Right atrium auricular region (tissue), 2 donors: ENCODE data around the gene PGM1. TPM values are rescaled to one million over a fixed set of nuclear protein-coding genes. Genes with fewer than 3 reads are reported as not detected.

Experiments used
- DNase-seq: peaks from one replicate; pipeline ENCODE4 v3.0.0-alpha.2; 2019; ENCODE audit warnings: low spot score
- H3K27ac ChIP-seq, 2 donors: fragments of 200-600 bp; sonication (generic); 1 replicate in 1 of 2; 2 replicates in 1 of 2; pipeline ENCODE4 v1.5.1; 2016 to 2019
- H3K27me3 ChIP-seq, 2 donors: fragments of 200-600 bp; sonication (generic); one replicate each; pipeline versions ENCODE4 v1.5.1 to v1.6.0; 2017 to 2019
- H3K36me3 ChIP-seq: fragments of 200-600 bp; sonication (generic); one replicate; pipeline ENCODE4 v1.5.1; 2016
- H3K4me1 ChIP-seq, 2 donors: fragments of 200-600 bp; sonication (generic); one replicate each; pipeline versions ENCODE4 v1.5.1 to v1.6.0; 2017 to 2019
- H3K4me3 ChIP-seq, 2 donors: fragments of 200-600 bp; sonication (generic); 1 replicate in 1 of 2; 2 replicates in 1 of 2; pipeline ENCODE4 v1.5.1; 2017 to 2019; ENCODE audit warnings: mild to moderate bottlenecking in 1 of 2, moderate library complexity in 1 of 2
- H3K9me3 ChIP-seq, 2 donors: fragments of 200-600 bp; sonication (generic); one replicate each; pipeline ENCODE4 v1.5.1; 2019
- total RNA-seq, 2 donors: library from RNA; depleted of rRNA; stranded (reverse); fragments of >200 nt; gene quantifications; one replicate each; pipeline ENCODE4 v1.1.0, GENCODE V29; 2016
- TF ChIP-seq, protein P1 (sequence below), 2 donors: fragments of 200-600 bp; sonication (generic); IDR thresholded peaks; one replicate each; pipeline ENCODE4 v1.5.1; 2019; ENCODE audit warnings: antibody characterized with exemption in 2 of 2

PGM1 gene
- total RNA-seq, 2 donors from 2014 or later = 171 to 258 TPM

GRCh38 chr1:63555480-63555879 is 37.7 kb upstream of the PGM1 start:
- H3K27me3 ChIP-seq = no peaks in the 10 kb centered on the region
- H3K4me3 ChIP-seq = no peak overlapping the region
- no peaks in the 10 kb centered on the region for H3K4me1 ChIP-seq
- no peaks in the 10 kb centered on the region for H3K9me3 ChIP-seq
- no peaks in the 10 kb centered on the region for H3K36me3 ChIP-seq
- no peak for DNase-seq
- TF ChIP-seq, protein P1, sequence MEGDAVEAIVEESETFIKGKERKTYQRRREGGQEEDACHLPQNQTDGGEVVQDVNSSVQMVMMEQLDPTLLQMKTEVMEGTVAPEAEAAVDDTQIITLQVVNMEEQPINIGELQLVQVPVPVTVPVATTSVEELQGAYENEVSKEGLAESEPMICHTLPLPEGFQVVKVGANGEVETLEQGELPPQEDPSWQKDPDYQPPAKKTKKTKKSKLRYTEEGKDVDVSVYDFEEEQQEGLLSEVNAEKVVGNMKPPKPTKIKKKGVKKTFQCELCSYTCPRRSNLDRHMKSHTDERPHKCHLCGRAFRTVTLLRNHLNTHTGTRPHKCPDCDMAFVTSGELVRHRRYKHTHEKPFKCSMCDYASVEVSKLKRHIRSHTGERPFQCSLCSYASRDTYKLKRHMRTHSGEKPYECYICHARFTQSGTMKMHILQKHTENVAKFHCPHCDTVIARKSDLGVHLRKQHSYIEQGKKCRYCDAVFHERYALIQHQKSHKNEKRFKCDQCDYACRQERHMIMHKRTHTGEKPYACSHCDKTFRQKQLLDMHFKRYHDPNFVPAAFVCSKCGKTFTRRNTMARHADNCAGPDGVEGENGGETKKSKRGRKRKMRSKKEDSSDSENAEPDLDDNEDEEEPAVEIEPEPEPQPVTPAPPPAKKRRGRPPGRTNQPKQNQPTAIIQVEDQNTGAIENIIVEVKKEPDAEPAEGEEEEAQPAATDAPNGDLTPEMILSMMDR (IDR thresholded peaks at IDR 0.05) = no peak
- H3K27ac ChIP-seq = no peak overlapping the region

DNA sequence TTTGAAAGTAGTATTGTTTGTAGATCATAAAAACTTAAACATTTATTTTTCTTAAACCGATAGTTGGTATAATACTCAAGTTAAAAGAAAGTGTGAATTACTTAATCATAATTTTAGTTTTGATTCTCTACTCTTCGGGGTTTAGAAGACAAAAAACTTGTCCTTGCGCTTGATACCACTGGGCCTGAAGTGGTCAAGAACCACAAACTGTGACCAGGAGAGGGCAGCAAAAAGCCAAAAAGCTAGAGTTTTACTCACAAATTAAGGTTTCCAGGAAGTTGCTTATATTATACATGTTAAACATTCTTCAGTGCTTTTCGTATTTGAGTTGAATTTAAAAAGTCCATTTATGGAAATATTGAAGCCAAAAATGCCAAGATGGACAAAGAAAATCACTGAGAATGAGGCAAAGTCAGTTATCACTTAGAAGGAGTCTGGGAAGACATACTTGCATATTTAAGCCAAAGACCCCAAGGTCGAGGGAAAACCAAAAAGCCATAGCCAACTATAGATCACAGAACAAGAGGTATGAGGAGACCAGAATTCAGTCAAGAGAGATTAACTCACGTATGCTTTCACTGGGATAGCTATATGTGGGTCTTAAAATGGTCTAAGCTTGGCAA is 35.7 kb upstream of the PGM1 start:
- H3K27ac ChIP-seq = no peak overlapping the region
- H3K27me3 ChIP-seq = no peaks in the 10 kb centered on the region
- DNase-seq = no peak
- no peaks in the 10 kb centered on the region for H3K4me1 ChIP-seq
- no peak overlapping the region for H3K4me3 ChIP-seq
- TF ChIP-seq, protein P1 (IDR thresholded peaks at IDR 0.05) = peak in 1 of 2 donors; percentile 51
- H3K36me3 ChIP-seq = no peaks in the 10 kb centered on the region
- H3K9me3 ChIP-seq = no peaks in the 10 kb centered on the region

- no peaks in the 10 kb centered on the region for H3K4me1 ChIP-seq
- H3K27me3 ChIP-seq = no peaks in the 10 kb centered on the region
- no peaks in the 10 kb centered on the region for H3K9me3 ChIP-seq
- no peaks in the 10 kb centered on the region for H3K36me3 ChIP-seq
- DNase-seq = no peak
- no peak overlapping the region for H3K27ac ChIP-seq
- TF ChIP-seq, protein P1 (IDR thresholded peaks at IDR 0.05) = no peak
- no peak overlapping the region for H3K4me3 ChIP-seq
These were observed 33.9 kb upstream of the PGM1 start for GRCh38 chr1:63559357-63559756.

- H3K4me1 ChIP-seq = no peaks in the 10 kb centered on the region
- TF ChIP-seq, protein P1 (IDR thresholded peaks at IDR 0.05) = no peak
These were observed 29.5 kb upstream of the PGM1 start for GRCh38 chr1:63563745-63564144.

DNA sequence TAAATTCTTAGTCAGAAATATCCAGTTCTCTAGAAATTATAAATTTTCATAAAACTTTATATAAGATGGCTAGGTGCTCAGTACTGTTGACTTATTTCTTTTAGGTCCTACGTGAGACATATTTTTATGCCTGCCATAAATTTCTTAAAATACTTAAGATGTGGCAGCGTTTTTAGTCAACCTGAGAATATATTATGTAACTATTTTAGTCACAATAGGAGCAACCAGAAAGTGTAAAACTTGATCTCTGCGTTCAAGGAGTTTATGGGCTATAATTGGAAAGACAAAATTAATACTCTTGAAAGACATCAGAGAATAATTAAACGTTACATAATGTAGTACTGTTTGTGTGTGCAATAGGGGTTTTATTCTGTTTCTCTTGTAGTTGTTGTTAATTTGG is 24.1 kb upstream of the PGM1 start:
- Histone ChIP-seq H3K36me3 (peaks cover 4% of the 10 kb centered on the region), H3K4me3 (no peak overlapping the region), H3K9me3 (no peaks in the 10 kb centered on the region), H3K27me3 (no peaks in the 10 kb centered on the region), H3K27ac (no peak overlapping the region), H3K4me1 (no peaks in the 10 kb centered on the region)
- TF ChIP-seq, protein P1 (IDR thresholded peaks at IDR 0.05) = no peak
- no peak for DNase-seq

More at GRCh38 chr1:63563745-63564144, 29.5 kb upstream of the PGM1 start:
- Histone ChIP-seq H3K9me3 (no peaks in the 10 kb centered on the region), H3K36me3 (no peaks in the 10 kb centered on the region), H3K4me3 (no peak overlapping the region), H3K27ac (no peak overlapping the region), H3K27me3 (no peaks in the 10 kb centered on the region)
- no peak for DNase-seq
